K562 (cell line): ENCODE results near the gene FLAD1. TPM values are rescaled to one million over a fixed set of nuclear protein-coding genes. Genes with fewer than 3 reads are reported as not detected.

Experiments
- CBX1 ChIP-seq: sonication (generic); IDR thresholded peaks from 2 replicates; pipeline ENCODE4 v1.6.1; 2016; ENCODE audit warnings: antibody characterized with exemption, low read depth, mild to moderate bottlenecking
- FOSL1 ChIP-seq: fragments of 200-800 bp; sonication (Bioruptor generic); conservative IDR thresholded peaks from 2 replicates; pipeline ENCODE4 v1.6.1; 2016; ENCODE audit warnings: missing genetic modification characterization, missing compliant biosample characterization
- HMGN3 ChIP-seq: IDR thresholded peaks from 2 replicates; pipeline ENCODE4 v1.6.1; 2011; ENCODE audit warnings: borderline replicate concordance, low read depth, mild to moderate bottlenecking, mixed read lengths, low read length; ENCODE audit not compliant: insufficient read length; ENCODE audit errors: extremely low read depth
- HNRNPLL ChIP-seq: fragments of 200-400 bp; formaldehyde crosslinking; IDR thresholded peaks from 2 replicates; pipeline ENCODE4 v1.6.1; 2017; ENCODE audit warnings: low read length, low read depth, mild to moderate bottlenecking; ENCODE audit not compliant: poor library complexity, severe bottlenecking
- MCM5 ChIP-seq: fragments of 450-650 bp; IDR thresholded peaks from 2 replicates; pipeline ENCODE4 v1.6.1; 2016; ENCODE audit warnings: low read depth
- NFE2 ChIP-seq: IDR thresholded peaks from 2 replicates; pipeline ENCODE4 v1.6.1; 2014; ENCODE audit warnings: antibody characterized with exemption, low read depth
- PHTF2 ChIP-seq: fragments of 250-450 bp; sonication (Bioruptor Pico); IDR thresholded peaks from 2 replicates; pipeline ENCODE4 v1.5.0; 2021; ENCODE audit warnings: mild to moderate bottlenecking
- PRDM10 ChIP-seq: fragments of 450-650 bp; IDR thresholded peaks from 2 replicates; pipeline ENCODE4 v1.6.1; 2018; ENCODE audit not compliant: partially characterized antibody
- RB1 ChIP-seq: fragments of 450-650 bp; IDR thresholded peaks from 2 replicates; pipeline ENCODE4 v1.6.1; 2017; ENCODE audit warnings: low read depth, mild to moderate bottlenecking
- SIN3A ChIP-seq, 2 experiments: fragments of 150-350 bp in 1 of 2; IDR thresholded peaks; 2 replicates each; pipeline ENCODE4 v1.6.1; 2011 to 2016; ENCODE audit warnings: borderline replicate concordance in 2 of 2, low read depth in 2 of 2, low read length in 2 of 2, mild to moderate bottlenecking in 2 of 2, moderate library complexity in 2 of 2; ENCODE audit not compliant: control insufficient read depth in 1 of 2
- TCF7L2 ChIP-seq: fragments of 150-350 bp; IDR thresholded peaks from 2 replicates; pipeline ENCODE4 v1.6.1; 2016; ENCODE audit warnings: low read depth, mild to moderate bottlenecking, low read length, moderate library complexity
- UBTF ChIP-seq, 2 experiments: IDR thresholded peaks; 2 replicates each; pipeline ENCODE4 v1.6.1; 2012; ENCODE audit warnings: improper control_type of control experiment in 2 of 2, low read depth in 2 of 2, low read length in 2 of 2, borderline replicate concordance in 1 of 2
- ZNF584 ChIP-seq: fragments of 200-800 bp; sonication (Bioruptor generic); IDR thresholded peaks from 2 replicates; pipeline ENCODE4 v1.6.1; 2016; ENCODE audit warnings: low read depth, mild to moderate bottlenecking, missing genetic modification characterization, missing compliant biosample characterization
- ZNF740 ChIP-seq, 3 experiments: fragments of 200-800 bp in 1 of 3; sonication (Bioruptor generic) in 1 of 3; sonication (generic) in 1 of 3; formaldehyde crosslinking in 1 of 3; IDR thresholded peaks; 2 replicates each; pipeline versions ENCODE4 v1.6.1 to v1.8.0; 2016 to 2022; ENCODE audit warnings: mild to moderate bottlenecking in 2 of 3, missing compliant biosample characterization in 2 of 3, missing genetic modification characterization in 2 of 3, missing genetic modification reagents in 1 of 3
- ZNF79 ChIP-seq: fragments of 250-450 bp; sonication (Bioruptor Pico); IDR thresholded peaks from 2 replicates; pipeline ENCODE4 v1.4.0; 2020; ENCODE audit warnings: low read depth, mild to moderate bottlenecking, moderate library complexity
- polyA plus RNA-seq, 8 experiments: library from polyadenylated mRNA; depleted of rRNA in 4 of 8; stranded (reverse) in 5 of 8; unstranded in 3 of 8; fragments of >200 nt; fragmentation: Nextera tagmentation in 2 of 8; fragmentation: Illumina TruSeq in 1 of 8; extraction: Ambion mirVana in 2 of 8; extraction: Trizol in 1 of 8; gene quantifications; 2 replicates each; pipeline versions ENCODE4 v1.2.1 to v1.2.3, GENCODE V29; 2011 to 2014; ENCODE audit warnings: inconsistent platforms in 1 of 8, missing spikeins in 1 of 8
- total RNA-seq, 7 experiments: library from RNA; depleted of rRNA in 6 of 7; stranded (reverse); fragments of >200 nt in 6 of 7; fragmentation: Illumina TruSeq in 2 of 7; extraction: Trizol in 2 of 7; gene quantifications; 2 replicates each; pipeline versions ENCODE4 v1.2.1 to v1.2.3, GENCODE V29; 2011 to 2021; ENCODE audit warnings: low replicate concordance in 1 of 7

FLAD1 gene
- total and polyA plus RNA-seq, 9 of the 15 experiments (the other 6 are each of a cell fraction or from before 2014, with no cell fraction given) = 24.9 to 85.8 (median 67.0) TPM

GRCh38 chr1:154961207-154962155 lies 21.7 kb upstream of the FLAD1 start, which contains the start of gene PYGO2 (continued):
- TF ChIP-seq MCM5 (no peak), TCF7L2 (peak; percentile 83), RB1 (peak; percentile 90), PHTF2 (CRISPR knock-in tag) (peak; percentile 59; the same call in 1 of the 2 replicates), HNRNPLL (peak; percentile 97), HMGN3 (peak; percentile 58), ZNF584 (CRISPR knock-in tag) (no peak), SIN3A (IDR thresholded peaks at IDR 0.05; ENCODE audit: borderline replicate concordance in 2 of 2, control insufficient read depth in 1 of 2, low read depth in 2 of 2, low read length in 2 of 2) (peak in 1 of 2 experiments; percentile 53; a peak in 2 of 4 replicates), PRDM10 (peak; percentile 99), FOSL1 (tag) (peak; percentile 37; the same call in 1 of the 2 replicates), NFE2 (no peak), ZNF79 (CRISPR knock-in tag) (no peak), UBTF (IDR thresholded peaks at IDR 0.05; ENCODE audit: borderline replicate concordance in 1 of 2, low read depth in 2 of 2, low read length in 2 of 2) (peak; percentile 65 to 81; a peak in 3 of 4 replicates), CBX1 (no peak; the same call in 1 of the 2 replicates), ZNF740 (CRISPR knock-in tag; IDR thresholded peaks at IDR 0.05) (no peak), ZNF740 (tag; IDR thresholded peaks at IDR 0.05) (peak in 1 of 2 experiments; percentile 19; a peak in 1 of 4 replicates)
